Spleen (tissue), 11 donors: Measurements from ENCODE around the gene C11orf65. TPM values are rescaled to one million over a fixed set of nuclear protein-coding genes. Genes with fewer than 3 reads are reported as not detected.

Source experiments
- DNase-seq: peaks from one replicate; pipeline ENCODE4 v3.0.0-alpha.2; 2020
- H3K27ac ChIP-seq, 8 donors: fragments of 200-600 bp; sonication (generic) in 7 of 8; 1 replicate in 4 of 8; 2 replicates in 4 of 8; pipeline versions ENCODE4 v1.5.0 to v1.8.0; 2016 to 2021; ENCODE audit warnings: inconsistent platforms in 4 of 8, mild to moderate bottlenecking in 4 of 8, moderate library complexity in 1 of 8
- H3K27me3 ChIP-seq, 7 donors: fragments of 200-600 bp; sonication (generic) in 6 of 7; replicated peaks in 1 of 7; 1 replicate in 4 of 7; 2 replicates in 3 of 7; pipeline versions ENCODE4 v1.5.0 to v1.8.0; 2016 to 2021; ENCODE audit warnings: inconsistent platforms in 3 of 7, mild to moderate bottlenecking in 1 of 7
- H3K36me3 ChIP-seq, 6 donors: fragments of 200-600 bp; sonication (generic) in 5 of 6; 1 replicate in 4 of 6; 2 replicates in 2 of 6; pipeline versions ENCODE4 v1.5.0 to v1.8.0; 2016 to 2021; ENCODE audit warnings: inconsistent platforms in 2 of 6
- H3K4me1 ChIP-seq, 6 donors: fragments of 200-600 bp; sonication (generic) in 5 of 6; 1 replicate in 3 of 6; 2 replicates in 3 of 6; pipeline versions ENCODE4 v1.5.0 to v1.8.0; 2016 to 2021; ENCODE audit warnings: inconsistent platforms in 3 of 6
- H3K4me3 ChIP-seq, 8 donors: fragments of 200-600 bp; sonication (generic) in 7 of 8; 1 replicate in 4 of 8; 2 replicates in 4 of 8; pipeline versions ENCODE4 v1.5.0 to v1.8.0; 2016 to 2021; ENCODE audit warnings: inconsistent platforms in 4 of 8, mild to moderate bottlenecking in 4 of 8, moderate library complexity in 2 of 8
- H3K9me3 ChIP-seq, 8 donors: fragments of 200-600 bp; sonication (generic) in 7 of 8; 1 replicate in 4 of 8; 2 replicates in 4 of 8; pipeline versions ENCODE4 v1.5.0 to v1.8.0; 2016 to 2021; ENCODE audit warnings: inconsistent platforms in 4 of 8
- CTCF ChIP-seq, 11 experiments: fragments of 200-600 bp in 7 of 11; fragments of 450-650 bp in 4 of 11; sonication (generic) in 4 of 11; IDR thresholded peaks in 8 of 11; conservative IDR thresholded peaks in 3 of 11; 1 replicate in 7 of 11; 2 replicates in 4 of 11; pipeline versions ENCODE4 v1.4.0 to v1.8.0; 2016 to 2021; ENCODE audit warnings: antibody characterized with exemption in 11 of 11, inconsistent platforms in 4 of 11, mild to moderate bottlenecking in 1 of 11
- POLR2A ChIP-seq, 3 donors: fragments of 450-650 bp; IDR thresholded peaks; one replicate each; pipeline ENCODE4 v1.5.1; 2017; ENCODE audit warnings: antibody characterized with exemption in 3 of 3, mild to moderate bottlenecking in 1 of 3
- POLR2AphosphoS5 ChIP-seq, 3 donors: sonication (generic); formaldehyde crosslinking; IDR thresholded peaks; one replicate each; pipeline ENCODE4 v1.5.1; 2017; ENCODE audit warnings: antibody characterized with exemption in 3 of 3
- WGBS, 5 donors: extraction: QIAGEN DNeasy Blood & Tissue Kit in 3 of 5; methylation state at CpG; one replicate each; pipeline versions ENCODE4 v1.1.5 to v1.1.7; 2013 to 2018; 5-methylcytosine and 5-hydroxymethylcytosine counted together
- intact Hi-C: fragments of 100-400 bp; cut with DNase I; formaldehyde crosslinking; loops from one replicate; pipeline ENCODE4 v1.15.0; 2023; ENCODE audit warnings: low total_unique reads
- polyA plus RNA-seq, 3 donors: library from polyadenylated mRNA; stranded (reverse); fragments of 200-250 nt; gene quantifications; one replicate each; pipeline ENCODE4 v1.2.1, GENCODE V29; 2013
- total RNA-seq, 7 donors: library from RNA; depleted of rRNA in 3 of 7; stranded (reverse); fragments of >200 nt in 3 of 7; fragmentation: NEBNext Ultra II Directional in 4 of 7; extraction: Animal tissue kit (Norgen Biotek cat#: 25700) in 4 of 7; gene quantifications; one replicate each; pipeline versions ENCODE4 v1.1.0 to v1.2.1, GENCODE V29; 2016 to 2021
- donor health status: healthy with polysubstance abuse.
- donor health status: DM: no; HTN: no; CAD: no; lungs with moderate emphysema.
- donor health status: DM: no; HTN: no; CAD: no.
- donor health status: Bipolar disorder and iron deficiency.
- donor health status: healthy.
- donor health status: DM: no; HTN: no; CAD: no.
- donor health status: DM: yes; HTN: yes; CAD: no.

Gene C11orf65
- total and polyA plus RNA-seq, 10 donors = 0.22 to 1.0 (median 0.59) TPM; not detected in 1

GRCh38 chr11:108368134-108368533 lies 99.2 kb downstream of the C11orf65 start:
- peaks cover 0 to 10% (median 2%) of the 10 kb centered on the region in 8 donors for H3K9me3 ChIP-seq
- no peak for TF ChIP-seq POLR2AphosphoS5 (IDR thresholded peaks at IDR 0.05)
- no peak for TF ChIP-seq POLR2A (IDR thresholded peaks at IDR 0.05)
- no peak for TF ChIP-seq CTCF (IDR thresholded peaks at IDR 0.05 in 8 of 11, conservative IDR thresholded peaks at IDR 0.05 in 3 of 11)
- intact Hi-C loops = no loop called here
- no peak overlapping the region for H3K27ac ChIP-seq
- H3K36me3 ChIP-seq = peaks cover 0 to 90% (median 32%) of the 10 kb centered on the region in 6 donors
- H3K4me3 ChIP-seq = no peak overlapping the region
- H3K27me3 ChIP-seq = no peaks in the 10 kb centered on the region
- 90 to 97% (median 95%) methylated on average over 1 of the region's 1 CpG for WGBS, 5 donors
- no peak for DNase-seq
- H3K4me1 ChIP-seq = no peaks in the 10 kb centered on the region

- WGBS, 5 donors = 91 to 97% (median 94%) methylated on average over 2 of the region's 2 CpGs
- peaks cover 0 to 63% (median 29%) of the 10 kb centered on the region in 6 donors for H3K36me3 ChIP-seq
- TF ChIP-seq POLR2A (IDR thresholded peaks at IDR 0.05) (no peak), POLR2AphosphoS5 (IDR thresholded peaks at IDR 0.05) (no peak), CTCF (IDR thresholded peaks at IDR 0.05 in 8 of 11, conservative IDR thresholded peaks at IDR 0.05 in 3 of 11) (no peak)
- H3K9me3 ChIP-seq = no peaks in the 10 kb centered on the region
- H3K4me1 ChIP-seq = no peaks in the 10 kb centered on the region
- H3K4me3 ChIP-seq = no peak overlapping the region
- no peak overlapping the region for H3K27ac ChIP-seq
- intact Hi-C loops = no loop called here
- no peak for DNase-seq
- H3K27me3 ChIP-seq = no peaks in the 10 kb centered on the region
Measured at GRCh38 chr11:108364159-108364558, 103.2 kb downstream of the C11orf65 start.

GRCh38 chr11:108351468-108351867 lies 115.9 kb downstream of the C11orf65 start:
- peaks cover 0 to 100% (median 79%) of the 10 kb centered on the region in 6 donors for H3K36me3 ChIP-seq
- no peaks in the 10 kb centered on the region for H3K27me3 ChIP-seq
- no peaks in the 10 kb centered on the region for H3K4me1 ChIP-seq
- intact Hi-C loops = no loop called here
- TF ChIP-seq POLR2AphosphoS5 (IDR thresholded peaks at IDR 0.05) = no peak
- TF ChIP-seq POLR2A (IDR thresholded peaks at IDR 0.05) = no peak
- TF ChIP-seq CTCF (IDR thresholded peaks at IDR 0.05 in 8 of 11, conservative IDR thresholded peaks at IDR 0.05 in 3 of 11) = no peak
- no peaks in the 10 kb centered on the region for H3K9me3 ChIP-seq
- H3K27ac ChIP-seq = no peak overlapping the region
- DNase-seq = no peak
- no peak overlapping the region for H3K4me3 ChIP-seq

GRCh38 chr11:108346451-108346850 lies 120.9 kb downstream of the C11orf65 start:
- H3K36me3 ChIP-seq = peaks cover 0 to 90% (median 50%) of the 10 kb centered on the region in 6 donors
- H3K27me3 ChIP-seq = no peaks in the 10 kb centered on the region
- H3K9me3 ChIP-seq = no peaks in the 10 kb centered on the region
- H3K4me1 ChIP-seq = no peaks in the 10 kb centered on the region
- H3K4me3 ChIP-seq = no peak overlapping the region
- TF ChIP-seq POLR2A (IDR thresholded peaks at IDR 0.05) = no peak
- no peak for DNase-seq
- intact Hi-C loops = no loop called here
- H3K27ac ChIP-seq = no peak overlapping the region

- TF ChIP-seq POLR2A (IDR thresholded peaks at IDR 0.05) (no peak), CTCF (IDR thresholded peaks at IDR 0.05 in 8 of 11, conservative IDR thresholded peaks at IDR 0.05 in 3 of 11) (no peak), POLR2AphosphoS5 (IDR thresholded peaks at IDR 0.05) (no peak)
- no peaks in the 10 kb centered on the region for H3K4me1 ChIP-seq
- no peak overlapping the region for H3K4me3 ChIP-seq
- WGBS, 5 donors = 96 to 98% (median 97%) methylated on average over 4 of the region's 4 CpGs
- intact Hi-C loops = no loop called here
- no peak for DNase-seq
- H3K36me3 ChIP-seq = peaks cover 0 to 87% (median 43%) of the 10 kb centered on the region in 6 donors
- H3K27ac ChIP-seq = no peak overlapping the region
- H3K9me3 ChIP-seq = no peaks in the 10 kb centered on the region
- no peaks in the 10 kb centered on the region for H3K27me3 ChIP-seq
Measured at GRCh38 chr11:108345767-108346166, 121.6 kb downstream of the C11orf65 start.
